HEK293 (cell line): ENCODE data around the gene POLDIP2.

Experiments used
- CTCF ChIA-PET: fragments of 350-600 bp; formaldehyde crosslinking; extraction: SDS; loops from one replicate; lab custom pipeline; 2021; ENCODE audit warnings: antibody characterized with exemption; lab: Yijun Ruan, JAX
- POLR2A ChIA-PET: fragments of 300-600 bp; formaldehyde crosslinking; extraction: SDS; loops from one replicate; lab custom pipeline; 2020; ENCODE audit warnings: antibody characterized with exemption, inconsistent platforms; lab: Yijun Ruan, JAX
- H3K27ac ChIP-seq: fragments of 200-500 bp; sonication (Bioruptor generic); 2 replicates; pipeline ENCODE4 v1.5.1; 2014; ENCODE audit warnings: low read depth, low read length, control low read depth, inconsistent platforms; ENCODE audit errors: extremely low read depth
- H3K36me3 ChIP-seq, 2 experiments: fragments of 200-500 bp in 1 of 2; sonication (Bioruptor generic) in 1 of 2; 1 replicate in 1 of 2; 2 replicates in 1 of 2; pipeline ENCODE4 v1.5.1; 2014 to 2017; ENCODE audit warnings: inconsistent platforms in 2 of 2, low read length in 2 of 2; ENCODE audit not compliant: control insufficient read depth in 2 of 2, insufficient read depth in 1 of 2
- H3K4me1 ChIP-seq: fragments of 200-500 bp; sonication (Bioruptor generic); 2 replicates; pipeline ENCODE4 v1.5.1; 2014; ENCODE audit warnings: mild to moderate bottlenecking, low read length, inconsistent platforms; ENCODE audit not compliant: control insufficient read depth, insufficient read depth
- H3K4me3 ChIP-seq: 2 replicates; pipeline ENCODE4 v1.5.1; 2011; ENCODE audit warnings: low read depth, mild to moderate bottlenecking, control low read depth, low read length, moderate library complexity
- H3K9me3 ChIP-seq: fragments of 200-500 bp; sonication (Bioruptor generic); 2 replicates; pipeline ENCODE4 v1.5.1; 2014; ENCODE audit warnings: low read depth, low read length, inconsistent platforms; ENCODE audit not compliant: control insufficient read depth, insufficient read depth
- KLF9 ChIP-seq: fragments of 450-650 bp; formaldehyde crosslinking; IDR thresholded peaks from 2 replicates; pipeline ENCODE4 v1.5.1; 2016; ENCODE audit warnings: missing biosample characterization, missing genetic modification characterization, low read depth
- RBAK ChIP-seq: fragments of 450-650 bp; formaldehyde crosslinking; IDR thresholded peaks from 2 replicates; pipeline ENCODE4 v1.5.1; 2016; ENCODE audit warnings: missing biosample characterization, missing genetic modification characterization
- TSHZ1 ChIP-seq: fragments of 450-650 bp; formaldehyde crosslinking; IDR thresholded peaks from 2 replicates; pipeline ENCODE4 v1.5.1; 2016; ENCODE audit warnings: missing biosample characterization, missing genetic modification characterization, borderline replicate concordance
- ZBTB48 ChIP-seq: fragments of 450-650 bp; formaldehyde crosslinking; IDR thresholded peaks from 2 replicates; pipeline ENCODE4 v1.5.1; 2016; ENCODE audit warnings: missing biosample characterization, missing genetic modification characterization
- ZNF10 ChIP-seq: fragments of 450-650 bp; formaldehyde crosslinking; IDR thresholded peaks from 2 replicates; pipeline ENCODE4 v1.5.1; 2017; ENCODE audit warnings: missing biosample characterization, missing genetic modification characterization
- ZNF174 ChIP-seq: fragments of 450-650 bp; formaldehyde crosslinking; IDR thresholded peaks from 2 replicates; pipeline ENCODE4 v1.5.0; 2017; ENCODE audit warnings: missing biosample characterization, mild to moderate bottlenecking, missing genetic modification characterization
- ZNF211 ChIP-seq: fragments of 450-650 bp; formaldehyde crosslinking; IDR thresholded peaks from 2 replicates; pipeline ENCODE4 v1.5.1; 2016; ENCODE audit warnings: low read depth, missing biosample characterization, missing genetic modification characterization
- ZNF214 ChIP-seq: fragments of 450-650 bp; formaldehyde crosslinking; IDR thresholded peaks from 2 replicates; pipeline ENCODE4 v1.5.1; 2017; ENCODE audit warnings: missing biosample characterization, mild to moderate bottlenecking, missing genetic modification characterization, borderline replicate concordance
- ZNF362 ChIP-seq: fragments of 450-650 bp; formaldehyde crosslinking; IDR thresholded peaks from 2 replicates; pipeline ENCODE4 v1.5.1; 2016; ENCODE audit warnings: missing biosample characterization, missing genetic modification characterization
- ZNF549 ChIP-seq: fragments of 450-650 bp; IDR thresholded peaks from 2 replicates; pipeline ENCODE4 v1.5.1; 2018; ENCODE audit warnings: missing biosample characterization, missing genetic modification characterization, mild to moderate bottlenecking, inconsistent platforms, moderate library complexity
- ZNF626 ChIP-seq: fragments of 450-650 bp; sonication (Bioruptor Pico); formaldehyde crosslinking; IDR thresholded peaks from 2 replicates; pipeline ENCODE4 v1.5.1; 2018; ENCODE audit warnings: missing biosample characterization, missing genetic modification characterization, inconsistent platforms
- ZNF704 ChIP-seq: fragments of 450-650 bp; formaldehyde crosslinking; IDR thresholded peaks from 2 replicates; pipeline ENCODE4 v1.5.1; 2016; ENCODE audit warnings: missing biosample characterization, missing genetic modification characterization

Gene POLDIP2

GRCh38 chr17:28384281-28385036, 27.1 kb upstream of the POLDIP2 start:
- Histone ChIP-seq H3K4me3 (no peak overlapping the region), H3K27ac (no peak overlapping the region), H3K4me1 (peaks cover 2% of the 10 kb centered on the region; the same call in 1 of the 2 replicates), H3K9me3 (no peaks in the 10 kb centered on the region), H3K36me3 (peaks cover 26 to 52% of the 10 kb centered on the region in 2 experiments)
- ChIA-PET CTCF (interaction anchor here (0.6 to 1.0 kb wide), 2 partner anchors 33 to 46 kb away, joined by 3 to 5 read pairs; no protein-coding TSS in a partner anchor), POLR2A (interaction anchor here (0.6 to 0.8 kb wide), 2 partner anchors 16 to 30 kb away, joined by 3 to 4 read pairs; no protein-coding TSS in a partner anchor)
- TF ChIP-seq ZNF549 (tag by site-specific recombination) = no peak
- TF ChIP-seq ZNF626 = no peak
- TF ChIP-seq ZNF10 (tag by site-specific recombination) = no peak
- no peak for TF ChIP-seq KLF9 (tag by site-specific recombination)

GRCh38 chr17:28381141-28381825, 24.0 kb upstream of the POLDIP2 start:
- CTCF ChIA-PET = interaction anchor here (0.6 to 3.3 kb wide), 5 partner anchors 8 to 168 kb away, joined by 3 to 15 read pairs (median 3); no protein-coding TSS in a partner anchor
- H3K9me3 ChIP-seq = no peaks in the 10 kb centered on the region
- H3K4me1 ChIP-seq = peaks cover 2% of the 10 kb centered on the region; the same call in 1 of the 2 replicates
- no peak for TF ChIP-seq ZNF214
- TF ChIP-seq ZNF211 (tag by site-specific recombination) = no peak
- no peak for TF ChIP-seq ZNF362
- TF ChIP-seq RBAK (tag by site-specific recombination) = no peak
- no peak for TF ChIP-seq ZBTB48 (tag by site-specific recombination)
- TF ChIP-seq ZNF704 (tag by site-specific recombination) = no peak
- TF ChIP-seq ZNF174 (tag by site-specific recombination) = no peak
- no peak for TF ChIP-seq TSHZ1 (tag by site-specific recombination)
- TF ChIP-seq, all 188 proteins: peak for 0
- Histone ChIP-seq H3K36me3 (peaks cover 8 to 32% of the 10 kb centered on the region in 2 experiments), H3K27ac (no peak overlapping the region), H3K4me3 (no peak overlapping the region)
- POLR2A ChIA-PET = interaction anchor here (0.5 to 1.7 kb wide), 4 partner anchors 11 to 26 kb away, joined by 3 to 7 read pairs (median 4); partner anchors contain the start of genes POLDIP2 and VTN
